ENCODE results near the gene ETF1.

GRCh38 chr5:138538943-138539627 lies 4.0 kb downstream of the ETF1 start:
- TF ChIP-seq CTCF (IDR thresholded peaks at IDR 0.05; ENCODE audit: insufficient read depth, low read depth, low read length) (no peak), EZH2 (IDR thresholded peaks at IDR 0.05; ENCODE audit: insufficient read depth, low read length) (no peak)

Measured in astrocyte (in vitro differentiated cells and primary cell).